ENCODE data around the gene WDR1.

DNA sequence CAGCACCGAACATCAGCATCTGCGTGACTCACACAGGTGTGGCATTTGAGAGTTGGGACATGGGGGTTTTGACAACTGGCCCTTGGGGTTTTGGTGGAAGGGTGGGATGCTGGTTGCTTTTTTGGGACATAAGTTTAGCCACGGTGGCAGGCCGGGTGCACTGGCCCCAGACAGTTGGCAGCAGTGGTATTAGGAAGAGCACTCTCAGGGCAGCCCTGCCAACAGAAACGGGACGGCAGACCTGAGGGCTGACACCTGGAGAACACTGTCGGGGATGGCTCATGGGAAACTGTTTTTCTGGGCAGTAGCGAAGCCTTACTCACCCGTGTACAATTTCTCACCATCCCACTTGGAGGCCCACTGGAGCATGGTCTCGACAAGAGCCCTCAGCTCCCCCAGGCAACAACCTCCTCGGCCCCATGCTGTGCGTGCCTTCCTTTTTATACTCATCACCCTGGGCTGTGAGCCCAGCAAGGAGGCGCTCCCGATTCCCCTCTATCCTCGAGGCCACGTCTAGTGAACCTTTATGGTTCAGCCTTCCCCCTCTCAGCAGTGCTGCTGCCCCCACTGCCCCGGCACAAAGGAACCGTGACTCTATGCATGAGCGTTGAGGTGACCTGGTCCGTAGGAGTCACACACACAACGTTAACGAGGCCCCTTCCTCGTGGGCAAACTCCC lies 30.6 kb downstream of the WDR1 start:
- TF ChIP-seq, protein P1, sequence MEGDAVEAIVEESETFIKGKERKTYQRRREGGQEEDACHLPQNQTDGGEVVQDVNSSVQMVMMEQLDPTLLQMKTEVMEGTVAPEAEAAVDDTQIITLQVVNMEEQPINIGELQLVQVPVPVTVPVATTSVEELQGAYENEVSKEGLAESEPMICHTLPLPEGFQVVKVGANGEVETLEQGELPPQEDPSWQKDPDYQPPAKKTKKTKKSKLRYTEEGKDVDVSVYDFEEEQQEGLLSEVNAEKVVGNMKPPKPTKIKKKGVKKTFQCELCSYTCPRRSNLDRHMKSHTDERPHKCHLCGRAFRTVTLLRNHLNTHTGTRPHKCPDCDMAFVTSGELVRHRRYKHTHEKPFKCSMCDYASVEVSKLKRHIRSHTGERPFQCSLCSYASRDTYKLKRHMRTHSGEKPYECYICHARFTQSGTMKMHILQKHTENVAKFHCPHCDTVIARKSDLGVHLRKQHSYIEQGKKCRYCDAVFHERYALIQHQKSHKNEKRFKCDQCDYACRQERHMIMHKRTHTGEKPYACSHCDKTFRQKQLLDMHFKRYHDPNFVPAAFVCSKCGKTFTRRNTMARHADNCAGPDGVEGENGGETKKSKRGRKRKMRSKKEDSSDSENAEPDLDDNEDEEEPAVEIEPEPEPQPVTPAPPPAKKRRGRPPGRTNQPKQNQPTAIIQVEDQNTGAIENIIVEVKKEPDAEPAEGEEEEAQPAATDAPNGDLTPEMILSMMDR (IDR thresholded peaks at IDR 0.05 in 2 of 3, conservative IDR thresholded peaks at IDR 0.05 in 1 of 3; ENCODE audit: borderline replicate concordance in 1 of 3, insufficient read depth in 1 of 3, low read depth in 2 of 3, low read length in 2 of 3) = no peak
- TF ChIP-seq POLR2AphosphoS5 (IDR thresholded peaks at IDR 0.05; ENCODE audit: low read depth, low read length) = no peak
- no peak for TF ChIP-seq POLR2A (IDR thresholded peaks at IDR 0.05; ENCODE audit: borderline replicate concordance, extremely low read depth, insufficient read depth, insufficient read length)
- no peak for TF ChIP-seq EZH2phosphoT487 (IDR thresholded peaks at IDR 0.05; ENCODE audit: borderline replicate concordance)
